ENCODE results near the gene RERE.

DNA sequence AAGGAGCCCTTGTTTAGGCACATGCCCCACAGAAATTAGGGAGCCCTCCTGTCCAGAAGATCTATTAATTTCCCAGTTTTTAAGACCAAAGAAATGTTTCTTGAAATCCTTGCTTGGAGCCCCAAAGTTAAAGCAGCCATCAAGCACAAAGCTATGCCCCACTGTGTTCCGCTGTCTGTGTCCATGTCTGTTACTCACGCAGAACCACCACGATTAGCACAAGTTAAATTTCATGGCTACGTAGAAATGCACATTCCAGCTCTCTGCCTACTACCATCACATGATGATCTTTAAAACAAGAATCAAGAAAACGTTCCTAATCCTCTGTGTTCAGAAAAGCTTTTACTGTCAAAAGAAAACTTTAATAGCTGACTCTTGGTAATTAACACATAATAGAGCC is 238.5 kb downstream of the RERE start:
- TF ChIP-seq POLR2AphosphoS5 (IDR thresholded peaks at IDR 0.05; ENCODE audit: insufficient read depth, low read depth, low read length), result no peak
- TF ChIP-seq, protein P1, sequence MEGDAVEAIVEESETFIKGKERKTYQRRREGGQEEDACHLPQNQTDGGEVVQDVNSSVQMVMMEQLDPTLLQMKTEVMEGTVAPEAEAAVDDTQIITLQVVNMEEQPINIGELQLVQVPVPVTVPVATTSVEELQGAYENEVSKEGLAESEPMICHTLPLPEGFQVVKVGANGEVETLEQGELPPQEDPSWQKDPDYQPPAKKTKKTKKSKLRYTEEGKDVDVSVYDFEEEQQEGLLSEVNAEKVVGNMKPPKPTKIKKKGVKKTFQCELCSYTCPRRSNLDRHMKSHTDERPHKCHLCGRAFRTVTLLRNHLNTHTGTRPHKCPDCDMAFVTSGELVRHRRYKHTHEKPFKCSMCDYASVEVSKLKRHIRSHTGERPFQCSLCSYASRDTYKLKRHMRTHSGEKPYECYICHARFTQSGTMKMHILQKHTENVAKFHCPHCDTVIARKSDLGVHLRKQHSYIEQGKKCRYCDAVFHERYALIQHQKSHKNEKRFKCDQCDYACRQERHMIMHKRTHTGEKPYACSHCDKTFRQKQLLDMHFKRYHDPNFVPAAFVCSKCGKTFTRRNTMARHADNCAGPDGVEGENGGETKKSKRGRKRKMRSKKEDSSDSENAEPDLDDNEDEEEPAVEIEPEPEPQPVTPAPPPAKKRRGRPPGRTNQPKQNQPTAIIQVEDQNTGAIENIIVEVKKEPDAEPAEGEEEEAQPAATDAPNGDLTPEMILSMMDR (IDR thresholded peaks at IDR 0.05; ENCODE audit: extremely low read depth in 1 of 2, insufficient read depth in 1 of 2, low read depth in 1 of 2, low read length in 2 of 2), result no peak
